GM12878 (cell line): ENCODE data around the gene HBB. TPM values are rescaled to one million over a fixed set of nuclear protein-coding genes. Genes with fewer than 3 reads are reported as not detected.

Experiments
- ATAC-seq: fragments of 200-7000 bp; cut with Tn5 transposase; 3 replicates; pipeline ENCODE4 v1.9.1; 2020; ENCODE audit warnings: mild to moderate bottlenecking, moderate library complexity
- BruUV-seq: library from RNA; stranded (reverse); fragments of 400-500 nt; replicated peaks from 2 replicates; lab custom pipeline; 2021; lab: Mats Ljungman, UMichigan
- CTCF ChIA-PET: fragments of 300-600 bp; sonication (Branson Sonifier 250); formaldehyde crosslinking; extraction: SDS; loops from one replicate; lab custom pipeline; 2021; ENCODE audit warnings: inconsistent platforms; lab: Yijun Ruan, JAX
- POLR2A ChIA-PET: fragments of 350-600 bp; formaldehyde crosslinking; extraction: SDS; loops from one replicate; lab custom pipeline; 2021; ENCODE audit warnings: inconsistent platforms; lab: Charles Lee
- RAD21 ChIA-PET: fragments of 300-600 bp; sonication (Branson Sonifier 250); formaldehyde crosslinking; loops from one replicate; lab custom pipeline; 2023; ENCODE audit warnings: antibody characterized with exemption; ENCODE audit not compliant: unreplicated experiment; lab: Charles Lee
- SMC1A ChIA-PET: fragments of 300-600 bp; sonication (Branson Sonifier 250); formaldehyde crosslinking; loops from one replicate; lab custom pipeline; 2023; ENCODE audit not compliant: unreplicated experiment, uncharacterized antibody; lab: Charles Lee
- DNase-seq: peaks from one replicate; pipeline ENCODE4 v3.0.0-alpha.2; 2011; ENCODE audit warnings: low read depth, low spot score
- FAIRE-seq: peaks from 3 replicates; lab custom pipeline; 2011; peaks lifted over from hg19 to GRCh38; lab: Jason Lieb, UNC
- H2AFZ ChIP-seq: 2 replicates; pipeline ENCODE4 v1.6.0; 2011; ENCODE audit warnings: low read depth, low read length, control low read depth; ENCODE audit not compliant: control insufficient read depth
- H3K27ac ChIP-seq: 2 replicates; pipeline ENCODE4 v1.5.1; 2011; ENCODE audit warnings: control low read depth; ENCODE audit not compliant: control insufficient read depth, insufficient read depth
- H3K27me3 ChIP-seq, 2 experiments: replicated peaks in 1 of 2; 2 replicates each; pipeline versions ENCODE4 v1.6.0 to v1.6.1; 2011; ENCODE audit warnings: low read length in 1 of 2; ENCODE audit not compliant: control insufficient read depth in 2 of 2, insufficient read depth in 2 of 2
- H3K36me3 ChIP-seq, 2 experiments: 2 replicates each; pipeline ENCODE4 v1.5.1; 2011; ENCODE audit warnings: low read length in 1 of 2; ENCODE audit not compliant: control insufficient read depth in 2 of 2, insufficient read depth in 2 of 2
- H3K4me1 ChIP-seq: 2 replicates; pipeline ENCODE4 v1.6.1; 2011; ENCODE audit warnings: mild to moderate bottlenecking, low read length, moderate library complexity, mixed read lengths; ENCODE audit not compliant: control insufficient read depth, insufficient read depth
- H3K4me2 ChIP-seq: 2 replicates; pipeline ENCODE4 v1.6.0; 2011; ENCODE audit warnings: control low read depth; ENCODE audit not compliant: control insufficient read depth, insufficient read depth
- H3K4me3 ChIP-seq: fragments of 200-600 bp; sonication (generic); 2 replicates; pipeline ENCODE4 v1.5.1; 2016
- H3K79me2 ChIP-seq: 2 replicates; pipeline ENCODE4 v1.6.0; 2011; ENCODE audit warnings: low read length; ENCODE audit not compliant: control insufficient read depth, insufficient read depth
- H3K9ac ChIP-seq: 2 replicates; pipeline ENCODE4 v1.8.0; 2011; ENCODE audit warnings: low read length, control low read depth, mixed read lengths; ENCODE audit not compliant: control insufficient read depth, insufficient read depth
- H3K9me3 ChIP-seq: replicated peaks from 3 replicates; pipeline ENCODE4 v1.5.1; 2011; ENCODE audit warnings: mild to moderate bottlenecking, low read length; ENCODE audit not compliant: control insufficient read depth, insufficient read depth
- H4K20me1 ChIP-seq: 2 replicates; pipeline ENCODE4 v1.6.0; 2011; ENCODE audit not compliant: control insufficient read depth, insufficient read depth
- CHD2 ChIP-seq: IDR thresholded peaks from 2 replicates; pipeline ENCODE4 v1.6.1; 2011; ENCODE audit warnings: low read depth, low read length, improper control_type of control experiment, borderline replicate concordance
- CHD4 ChIP-seq: fragments of 200-600 bp; sonication (generic); IDR thresholded peaks from 2 replicates; pipeline ENCODE4 v1.6.1; 2016; ENCODE audit warnings: mild to moderate bottlenecking
- CREB1 ChIP-seq: IDR thresholded peaks from 2 replicates; pipeline ENCODE4 v1.6.1; 2012; ENCODE audit warnings: low read depth, mild to moderate bottlenecking, inconsistent platforms
- ETV6 ChIP-seq, 2 experiments: fragments of 450-650 bp in 1 of 2; IDR thresholded peaks in 1 of 2; conservative IDR thresholded peaks in 1 of 2; 2 replicates each; pipeline ENCODE4 v1.6.1; 2014; ENCODE audit warnings: antibody characterized with exemption in 1 of 2, borderline replicate concordance in 1 of 2, low read depth in 1 of 2, mild to moderate bottlenecking in 1 of 2, moderate library complexity in 1 of 2
- HDAC2 ChIP-seq: fragments of 200-600 bp; sonication (generic); IDR thresholded peaks from 2 replicates; pipeline ENCODE4 v1.6.1; 2017
- JUND ChIP-seq: IDR thresholded peaks from 2 replicates; pipeline ENCODE4 v1.6.1; 2012; ENCODE audit warnings: low read depth, mild to moderate bottlenecking, low read length, improper control_type of control experiment, moderate library complexity
- NRF1 ChIP-seq: conservative IDR thresholded peaks from 2 replicates; pipeline ENCODE4 v1.6.1; 2011; ENCODE audit warnings: mild to moderate bottlenecking, low read depth, low read length, improper control_type of control experiment
- POLR2A ChIP-seq: IDR thresholded peaks from 2 replicates; pipeline ENCODE4 v1.6.1; 2011; ENCODE audit warnings: low read depth, mild to moderate bottlenecking, low read length
- RELA ChIP-seq: fragments of 450-650 bp; IDR thresholded peaks from 2 replicates; pipeline ENCODE4 v1.8.0; 2014; ENCODE audit warnings: borderline replicate concordance; ENCODE audit not compliant: partially characterized antibody
- TCF3 ChIP-seq: IDR thresholded peaks from 2 replicates; pipeline ENCODE4 v1.6.1; 2012; ENCODE audit warnings: low read depth, mild to moderate bottlenecking, low read length, borderline replicate concordance; ENCODE audit not compliant: insufficient read depth
- ZNF207 ChIP-seq: fragments of 450-650 bp; IDR thresholded peaks from 2 replicates; pipeline ENCODE4 v1.6.1; 2014; ENCODE audit warnings: antibody characterized with exemption, mild to moderate bottlenecking, borderline replicate concordance
- ZNF274 ChIP-seq: IDR thresholded peaks from one replicate; pipeline ENCODE4 v1.8.0; 2011; ENCODE audit not compliant: insufficient read length, insufficient read depth
- whole genome bisulfite sequencing: methylation state at CpG from one replicate; pipeline ENCODE4 v1.1.6; 2016; ENCODE audit warnings: low lambda C conversion rate; ENCODE audit not compliant: insufficient replicate concordance, insufficient coverage; ENCODE audit errors: missing lambda C conversion rate; 5-methylcytosine and 5-hydroxymethylcytosine counted together
- in situ Hi-C: fragments of 300-500 bp; cut with MboI; formaldehyde crosslinking; loops from 9 replicates; pipeline ENCODE4 v1.14.3; 2018; ENCODE audit warnings: mixed read lengths
- intact Hi-C: fragments of 100-400 bp; cut with micrococcal nuclease; formaldehyde crosslinking; loops from one replicate; pipeline ENCODE4 v1.14.2; 2022; ENCODE audit not compliant: unreplicated experiment
- polyA plus RNA-seq, 11 experiments: library from polyadenylated mRNA; depleted of rRNA in 4 of 11; unstranded in 6 of 11; stranded (reverse) in 5 of 11; fragments of >200 nt; fragmentation: Nextera tagmentation in 4 of 11; fragmentation: Illumina TruSeq in 1 of 11; extraction: Ambion mirVana in 4 of 11; extraction: Trizol in 1 of 11; gene quantifications; 1 replicate in 1 of 11; 2 replicates in 10 of 11; pipeline versions ENCODE4 v1.2.1 to v1.2.3, GENCODE V29; 2011 to 2016; ENCODE audit warnings: inconsistent platforms in 2 of 11, missing spikeins in 2 of 11, low read depth in 1 of 11
- total RNA-seq, 4 experiments: library from RNA; depleted of rRNA in 3 of 4; stranded (reverse); fragments of >200 nt in 3 of 4; fragmentation: Illumina TruSeq in 1 of 4; extraction: Trizol in 1 of 4; gene quantifications; 2 replicates each; pipeline versions ENCODE4 v1.2.1 to v1.2.3, GENCODE V29; 2013 to 2021
- TF ChIP-seq, protein P1 (sequence below): fragments of 450-650 bp; IDR thresholded peaks from 2 replicates; pipeline ENCODE4 v1.6.1; 2017; ENCODE audit warnings: low read depth, mild to moderate bottlenecking, moderate library complexity

Gene HBB
- total and polyA plus RNA-seq, 10 of the 15 experiments (the other 5 are each of a cell fraction or from before 2014, with no cell fraction given), result 0.36 TPM; not detected in 9

DNA sequence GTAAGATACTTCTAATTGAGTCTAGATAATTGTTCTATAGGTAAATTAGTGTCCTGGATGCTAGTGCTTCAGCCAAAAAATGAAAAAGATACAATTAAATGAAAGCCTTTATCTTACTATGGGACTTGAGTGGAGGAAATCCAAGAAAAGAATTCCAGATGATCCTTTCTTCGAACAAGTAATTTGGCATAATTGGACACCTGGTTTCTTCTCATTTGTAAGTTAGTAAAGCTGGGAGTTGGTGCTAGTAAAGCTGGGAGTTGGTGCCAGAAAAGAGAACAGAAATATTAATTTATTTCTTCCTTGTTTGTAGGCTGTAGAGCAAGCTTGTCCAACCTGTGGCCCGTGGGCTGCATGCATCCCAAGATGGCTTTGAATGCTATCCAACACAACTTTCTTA, 38.7 kb downstream of the HBB start:
- H3K4me2 ChIP-seq, result no peak overlapping the region
- intact Hi-C loops (no loop called here), in situ Hi-C loops (no loop called here)
- ChIA-PET SMC1A (interaction anchor here (0.7 to 1.3 kb wide), 3 partner anchors 10 to 91 kb away, joined by 3 read pairs; no protein-coding TSS in a partner anchor), RAD21 (no interaction called here), CTCF (no interaction called here), POLR2A (no interaction called here)
- H3K79me2 ChIP-seq, result no peaks in the 10 kb centered on the region
- ATAC-seq (no peak), DNase-seq (no peak), FAIRE-seq (no peak)
- H4K20me1 ChIP-seq, result no peaks in the 10 kb centered on the region
- H3K9ac ChIP-seq, result no peak overlapping the region
- H3K27me3 ChIP-seq, result no peaks in the 10 kb centered on the region
- H3K4me1 ChIP-seq, result no peaks in the 10 kb centered on the region
- H3K4me3 ChIP-seq, result no peak overlapping the region
- 12% methylated on average over 2 of the region's 2 CpGs for WGBS
- H3K27ac ChIP-seq, result no peak overlapping the region
- H3K36me3 ChIP-seq, result no peaks in the 10 kb centered on the region
- TF ChIP-seq JUND, result no peak
- TF ChIP-seq, protein P1, sequence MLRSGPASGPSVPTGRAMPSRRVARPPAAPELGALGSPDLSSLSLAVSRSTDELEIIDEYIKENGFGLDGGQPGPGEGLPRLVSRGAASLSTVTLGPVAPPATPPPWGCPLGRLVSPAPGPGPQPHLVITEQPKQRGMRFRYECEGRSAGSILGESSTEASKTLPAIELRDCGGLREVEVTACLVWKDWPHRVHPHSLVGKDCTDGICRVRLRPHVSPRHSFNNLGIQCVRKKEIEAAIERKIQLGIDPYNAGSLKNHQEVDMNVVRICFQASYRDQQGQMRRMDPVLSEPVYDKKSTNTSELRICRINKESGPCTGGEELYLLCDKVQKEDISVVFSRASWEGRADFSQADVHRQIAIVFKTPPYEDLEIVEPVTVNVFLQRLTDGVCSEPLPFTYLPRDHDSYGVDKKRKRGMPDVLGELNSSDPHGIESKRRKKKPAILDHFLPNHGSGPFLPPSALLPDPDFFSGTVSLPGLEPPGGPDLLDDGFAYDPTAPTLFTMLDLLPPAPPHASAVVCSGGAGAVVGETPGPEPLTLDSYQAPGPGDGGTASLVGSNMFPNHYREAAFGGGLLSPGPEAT, result no peak
- no peak for TF ChIP-seq RELA
- TF ChIP-seq CHD2, result no peak
- no peak for TF ChIP-seq POLR2A
- no peak for TF ChIP-seq CHD4
- TF ChIP-seq ZNF207, result no peak
- no peak for TF ChIP-seq NRF1
- no peak for TF ChIP-seq HDAC2
- no peak for TF ChIP-seq CREB1
- no peak for TF ChIP-seq ETV6 (conservative IDR thresholded peaks at IDR 0.05 in 1 of 2, IDR thresholded peaks at IDR 0.05 in 1 of 2; ENCODE audit: borderline replicate concordance in 1 of 2, low read depth in 1 of 2)
- no peak for TF ChIP-seq ZNF274
- TF ChIP-seq TCF3, result no peak
- BruUV-seq, result no TSS peak
- no peak overlapping the region for H2AFZ ChIP-seq
- no peaks in the 10 kb centered on the region for H3K9me3 ChIP-seq
